Breast epithelium (tissue), 4 donors: ENCODE measurements around the gene LUM. TPM values are rescaled to one million over a fixed set of nuclear protein-coding genes. Genes with fewer than 3 reads are reported as not detected.

ENCODE experiments used
- DNase-seq, 2 donors: peaks; one replicate each; pipeline ENCODE4 v3.0.0-alpha.2; 2019; ENCODE audit warnings: low spot score in 2 of 2
- H3K27ac ChIP-seq, 2 donors: fragments of 200-600 bp; sonication (generic) in 1 of 2; one replicate each; pipeline ENCODE4 v1.5.1; 2016 to 2019; ENCODE audit warnings: mild to moderate bottlenecking in 1 of 2
- H3K27me3 ChIP-seq, 2 donors: fragments of 200-600 bp; sonication (generic) in 1 of 2; one replicate each; pipeline versions ENCODE4 v1.5.1 to v1.6.0; 2017 to 2019; ENCODE audit warnings: control low read depth in 1 of 2, mild to moderate bottlenecking in 1 of 2
- H3K36me3 ChIP-seq: fragments of 200-600 bp; one replicate; pipeline ENCODE4 v1.5.1; 2019
- H3K4me1 ChIP-seq, 2 donors: fragments of 200-600 bp; sonication (generic); one replicate each; pipeline ENCODE4 v1.5.1; 2016 to 2019; ENCODE audit warnings: control low read depth in 1 of 2
- H3K4me3 ChIP-seq, 3 donors: fragments of 200-600 bp; sonication (generic); 1 replicate in 2 of 3; 2 replicates in 1 of 3; pipeline ENCODE4 v1.5.1; 2016 to 2019; ENCODE audit warnings: mild to moderate bottlenecking in 3 of 3, moderate library complexity in 2 of 3
- H3K9me3 ChIP-seq, 2 donors: fragments of 200-600 bp; sonication (generic) in 1 of 2; one replicate each; pipeline ENCODE4 v1.5.1; 2016 to 2019; ENCODE audit warnings: control low read depth in 1 of 2
- POLR2A ChIP-seq: fragments of 450-650 bp; IDR thresholded peaks from one replicate; pipeline ENCODE4 v1.6.1; 2016; ENCODE audit warnings: antibody characterized with exemption, mild to moderate bottlenecking, moderate library complexity
- POLR2AphosphoS5 ChIP-seq, 3 donors: sonication (generic); formaldehyde crosslinking; IDR thresholded peaks; one replicate each; pipeline ENCODE4 v1.6.1; 2017; ENCODE audit warnings: antibody characterized with exemption in 3 of 3
- intact Hi-C: fragments of 100-400 bp; cut with DNase I; formaldehyde crosslinking; loops from one replicate; pipeline ENCODE4 v1.15.1; 2023; ENCODE audit warnings: low total_unique reads
- total RNA-seq, 3 donors: library from RNA; depleted of rRNA; stranded (reverse); fragments of >200 nt; gene quantifications; one replicate each; pipeline ENCODE4 v1.1.0, GENCODE V29; 2016
- TF ChIP-seq, protein P1 (sequence below), 3 donors: fragments of 450-650 bp; IDR thresholded peaks; one replicate each; pipeline ENCODE4 v1.5.1; 2016 to 2017; ENCODE audit warnings: antibody characterized with exemption in 3 of 3, mild to moderate bottlenecking in 3 of 3, moderate library complexity in 3 of 3

LUM gene
- total RNA-seq, 3 donors from 2014 or later = 180 to 449 (median 183) TPM

GRCh38 chr12:91143206-91143605 is 31.9 kb upstream of the LUM start:
- no peaks in the 10 kb centered on the region for H3K4me1 ChIP-seq

GRCh38 chr12:91142221-91142631 is 30.9 kb upstream of the LUM start:
- no peak for DNase-seq
- H3K27me3 ChIP-seq = no peaks in the 10 kb centered on the region
- no peaks in the 10 kb centered on the region for H3K4me1 ChIP-seq
- no peak overlapping the region for H3K4me3 ChIP-seq
- intact Hi-C loops = no loop called here
- H3K9me3 ChIP-seq = no peaks in the 10 kb centered on the region
- no peaks in the 10 kb centered on the region for H3K36me3 ChIP-seq
- TF ChIP-seq POLR2A (no peak), POLR2AphosphoS5 (IDR thresholded peaks at IDR 0.05) (no peak)
- TF ChIP-seq, protein P1, sequence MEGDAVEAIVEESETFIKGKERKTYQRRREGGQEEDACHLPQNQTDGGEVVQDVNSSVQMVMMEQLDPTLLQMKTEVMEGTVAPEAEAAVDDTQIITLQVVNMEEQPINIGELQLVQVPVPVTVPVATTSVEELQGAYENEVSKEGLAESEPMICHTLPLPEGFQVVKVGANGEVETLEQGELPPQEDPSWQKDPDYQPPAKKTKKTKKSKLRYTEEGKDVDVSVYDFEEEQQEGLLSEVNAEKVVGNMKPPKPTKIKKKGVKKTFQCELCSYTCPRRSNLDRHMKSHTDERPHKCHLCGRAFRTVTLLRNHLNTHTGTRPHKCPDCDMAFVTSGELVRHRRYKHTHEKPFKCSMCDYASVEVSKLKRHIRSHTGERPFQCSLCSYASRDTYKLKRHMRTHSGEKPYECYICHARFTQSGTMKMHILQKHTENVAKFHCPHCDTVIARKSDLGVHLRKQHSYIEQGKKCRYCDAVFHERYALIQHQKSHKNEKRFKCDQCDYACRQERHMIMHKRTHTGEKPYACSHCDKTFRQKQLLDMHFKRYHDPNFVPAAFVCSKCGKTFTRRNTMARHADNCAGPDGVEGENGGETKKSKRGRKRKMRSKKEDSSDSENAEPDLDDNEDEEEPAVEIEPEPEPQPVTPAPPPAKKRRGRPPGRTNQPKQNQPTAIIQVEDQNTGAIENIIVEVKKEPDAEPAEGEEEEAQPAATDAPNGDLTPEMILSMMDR (IDR thresholded peaks at IDR 0.05) = no peak
- H3K27ac ChIP-seq = no peak overlapping the region

More at GRCh38 chr12:91143206-91143605, 31.9 kb upstream of the LUM start:
- no peak for DNase-seq
- intact Hi-C loops = no loop called here
- Histone ChIP-seq H3K36me3 (no peaks in the 10 kb centered on the region), H3K27ac (peak overlapping the region in 1 of 2 donors; percentile 19), H3K4me3 (no peak overlapping the region), H3K27me3 (no peaks in the 10 kb centered on the region), H3K9me3 (no peaks in the 10 kb centered on the region)
- TF ChIP-seq, protein P1 (IDR thresholded peaks at IDR 0.05) = no peak
- TF ChIP-seq POLR2A (no peak), POLR2AphosphoS5 (IDR thresholded peaks at IDR 0.05) (no peak)

GRCh38 chr12:91140026-91140931 is 29.0 kb upstream of the LUM start:
- intact Hi-C loops = no loop called here
- Histone ChIP-seq H3K27ac (peak overlapping the region; percentile 38 to 60), H3K36me3 (no peaks in the 10 kb centered on the region), H3K9me3 (no peaks in the 10 kb centered on the region), H3K4me3 (no peak overlapping the region), H3K4me1 (no peaks in the 10 kb centered on the region), H3K27me3 (no peaks in the 10 kb centered on the region)
- no peak for DNase-seq
- TF ChIP-seq, protein P1 (IDR thresholded peaks at IDR 0.05) = no peak
- TF ChIP-seq POLR2A (no peak), POLR2AphosphoS5 (IDR thresholded peaks at IDR 0.05) (no peak)

DNA sequence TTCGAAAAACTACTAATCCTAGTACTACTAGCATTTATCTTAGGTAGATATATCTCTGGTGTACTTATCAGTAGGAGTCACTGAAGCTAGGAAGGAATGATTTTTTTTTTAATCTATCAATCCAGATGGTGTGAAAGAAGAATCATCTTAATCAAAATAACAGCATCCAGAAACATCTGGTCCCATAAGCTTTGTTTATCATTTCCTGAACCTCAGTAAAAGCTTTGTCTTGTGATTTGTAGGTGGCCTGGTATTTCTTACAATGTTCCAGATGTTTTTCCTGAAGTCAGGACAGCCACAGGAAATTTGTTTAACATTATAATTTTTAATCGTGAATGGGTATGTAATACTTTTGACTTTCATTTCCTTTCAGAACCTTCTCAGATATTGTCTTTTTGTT is 28.0 kb upstream of the LUM start:
- Histone ChIP-seq H3K4me3 (no peak overlapping the region), H3K27me3 (no peaks in the 10 kb centered on the region), H3K27ac (peak overlapping the region; percentile 38 to 66), H3K9me3 (no peaks in the 10 kb centered on the region), H3K4me1 (no peaks in the 10 kb centered on the region), H3K36me3 (no peaks in the 10 kb centered on the region)
- intact Hi-C loops = no loop called here
- DNase-seq = no peak
- TF ChIP-seq, protein P1 (IDR thresholded peaks at IDR 0.05) = no peak
- TF ChIP-seq POLR2AphosphoS5 (IDR thresholded peaks at IDR 0.05) (no peak), POLR2A (no peak)

- no peaks in the 10 kb centered on the region for H3K36me3 ChIP-seq
- no peaks in the 10 kb centered on the region for H3K27me3 ChIP-seq
- H3K9me3 ChIP-seq = no peaks in the 10 kb centered on the region
- TF ChIP-seq POLR2A (no peak), POLR2AphosphoS5 (IDR thresholded peaks at IDR 0.05) (no peak)
- TF ChIP-seq, protein P1 (IDR thresholded peaks at IDR 0.05) = no peak
- no peak overlapping the region for H3K4me3 ChIP-seq
- DNase-seq = no peak
- peak overlapping the region; percentile 57 to 66 for H3K27ac ChIP-seq
- no peaks in the 10 kb centered on the region for H3K4me1 ChIP-seq
- intact Hi-C loops = no loop called here
These were observed 27.1 kb upstream of the LUM start for GRCh38 chr12:91138337-91138920.
